Fibroblast of lung (primary cell): ENCODE data around the gene MGST1.

ENCODE experiments used
- CTCF ChIP-seq, 2 donors: IDR thresholded peaks in 1 of 2; conservative IDR thresholded peaks in 1 of 2; 1 replicate in 1 of 2; 2 replicates in 1 of 2; pipeline ENCODE4 v1.5.1; 2011 to 2012; ENCODE audit warnings: low read length in 2 of 2, control low read depth in 1 of 2, inconsistent platforms in 1 of 2, low read depth in 1 of 2, mild to moderate bottlenecking in 1 of 2
- EZH2 ChIP-seq: IDR thresholded peaks from 2 replicates; pipeline ENCODE4 v1.5.1; 2012; ENCODE audit warnings: low read length, control low read depth, mild to moderate bottlenecking; ENCODE audit errors: missing control alignments

DNA sequence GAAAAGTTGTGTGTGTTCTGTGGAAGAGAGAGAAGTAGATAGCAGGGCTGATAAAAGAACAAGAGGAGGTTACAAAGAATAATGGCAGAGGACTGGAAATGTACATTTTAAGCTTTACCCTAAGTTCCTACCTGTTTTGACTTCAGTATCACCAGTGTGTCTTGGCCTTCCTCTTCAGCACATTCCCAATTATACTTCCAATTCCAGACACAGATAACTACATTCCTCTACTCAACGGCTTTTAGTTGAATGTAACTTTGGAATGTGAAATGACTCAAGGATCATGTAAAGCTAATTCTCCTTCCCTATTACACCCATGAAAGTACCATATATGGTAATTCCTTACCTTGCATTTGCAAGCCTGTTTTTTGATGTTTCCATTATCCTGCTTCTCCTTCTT, 5.0 kb downstream of the MGST1 start:
- TF ChIP-seq CTCF (conservative IDR thresholded peaks at IDR 0.05 in 1 of 2, IDR thresholded peaks at IDR 0.05 in 1 of 2; ENCODE audit: low read depth in 1 of 2, low read length in 2 of 2) (no peak), EZH2 (no peak)
